NCI-H1092 (cell line): ENCODE results near the gene SPSB3.
"Not testable (repeated sequence)": the region's sequence is repeated elsewhere in the genome, so short reads cannot be mapped to it uniquely, and the experiment has no call there.

ENCODE experiments used
- DNase-seq: peaks from one replicate; lab custom pipeline; 2025; lab: John Stamatoyannopoulos, UW

Gene SPSB3

DNA sequence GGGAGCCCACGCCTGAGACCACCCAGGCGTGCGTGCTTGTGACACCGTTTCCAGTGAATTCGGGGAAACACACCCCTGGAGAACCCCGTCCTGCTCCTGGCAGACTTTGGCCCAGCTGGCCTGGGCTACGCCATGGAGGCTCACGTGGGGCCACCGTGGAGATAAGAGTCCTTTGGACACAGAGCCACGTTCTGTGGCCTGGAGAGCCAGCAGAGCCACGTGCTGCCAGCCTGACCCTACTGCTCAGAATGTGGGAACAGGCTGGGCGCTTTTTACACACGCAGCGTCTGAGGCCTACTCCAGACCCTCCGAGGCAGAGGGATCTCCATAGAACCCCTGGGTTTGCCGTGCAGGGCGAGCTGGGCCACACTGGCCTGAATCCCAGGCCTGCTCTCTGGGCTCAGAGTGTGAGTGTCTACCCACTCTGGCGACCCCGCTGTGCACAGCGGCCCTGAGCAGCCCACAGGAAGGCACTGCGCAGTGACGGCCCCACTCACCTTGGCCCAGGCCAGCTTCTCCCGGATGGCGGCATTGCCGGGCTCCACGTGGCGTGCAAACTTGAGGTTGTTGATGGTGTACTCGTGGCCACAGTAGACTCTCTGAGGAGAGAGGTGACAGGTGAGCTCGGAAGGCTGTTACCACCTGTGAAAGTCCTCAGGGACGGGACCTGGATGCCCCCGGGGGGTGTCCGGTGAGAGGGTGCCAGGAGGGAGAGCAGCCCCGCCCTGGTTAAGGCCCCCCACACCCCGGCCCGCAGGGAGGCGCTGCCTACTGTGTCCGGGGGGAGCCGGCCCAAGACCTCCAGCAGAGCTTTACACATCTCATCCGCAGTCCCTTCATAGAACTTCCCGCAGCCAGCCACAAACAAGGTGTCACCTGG, 34.3 kb upstream of the SPSB3 start:
- DNase-seq: no peak

DNA sequence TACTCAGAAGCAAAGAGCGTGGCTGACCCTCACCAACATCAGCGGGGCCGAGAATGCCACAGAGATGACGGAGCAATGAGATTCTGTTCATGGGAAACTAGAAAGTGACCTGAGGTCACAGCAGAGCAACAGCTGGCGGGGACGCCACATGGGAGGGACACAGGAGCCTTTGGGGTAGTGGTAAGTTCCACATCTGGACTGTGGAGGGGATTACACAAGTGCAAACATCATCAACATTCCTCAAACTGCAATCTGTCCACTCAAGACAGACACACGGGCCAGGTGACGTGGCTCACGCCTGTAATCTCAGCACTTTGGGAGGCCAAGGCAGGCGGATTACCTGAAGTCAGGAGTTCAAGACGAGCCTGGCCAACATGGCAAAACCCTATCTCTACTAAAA, 33.1 kb upstream of the SPSB3 start:
- no peak for DNase-seq

DNA sequence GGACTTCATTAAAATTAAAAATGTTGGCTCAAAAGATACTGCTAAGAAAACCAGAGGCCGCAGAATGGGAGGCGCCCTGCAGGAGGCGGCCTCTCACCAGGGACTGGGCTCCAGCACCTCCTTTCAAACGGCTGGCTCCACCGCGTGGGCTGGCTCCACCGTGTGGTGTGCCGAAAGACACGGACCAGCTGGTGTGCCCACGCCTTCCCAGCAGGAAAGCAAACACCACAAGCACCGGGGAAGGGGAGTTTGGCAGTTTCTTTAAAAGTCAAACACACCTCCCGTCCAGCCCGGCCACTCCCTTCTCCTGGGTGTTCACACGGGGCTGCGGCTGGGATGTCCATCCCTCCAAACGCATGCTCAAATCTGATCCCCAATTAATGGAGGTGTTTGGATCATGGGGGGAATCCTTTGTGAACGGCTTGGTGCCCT, 30.4 kb upstream of the SPSB3 start:
- peak; percentile 64 for DNase-seq

DNA sequence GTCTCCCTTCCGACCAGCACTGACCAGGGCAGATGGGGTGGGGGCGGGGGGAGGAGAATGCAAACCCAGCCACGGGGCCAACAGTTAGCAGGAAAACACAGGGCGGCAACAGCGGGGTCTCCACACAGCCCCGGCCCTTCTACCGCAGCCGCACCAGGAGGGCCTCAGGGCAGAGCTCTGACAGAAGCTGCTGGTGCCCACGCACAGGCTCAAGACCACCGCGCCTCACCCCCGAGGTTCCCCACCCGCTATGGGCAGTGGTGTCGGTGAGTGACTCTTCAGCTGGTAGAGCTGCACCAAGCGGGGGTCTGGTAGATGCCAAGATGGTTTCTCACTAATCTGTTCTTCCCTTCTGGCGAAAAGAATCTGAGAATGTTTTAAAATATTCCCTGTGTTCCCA, 28.2 kb upstream of the SPSB3 start:
- no peak for DNase-seq

DNA sequence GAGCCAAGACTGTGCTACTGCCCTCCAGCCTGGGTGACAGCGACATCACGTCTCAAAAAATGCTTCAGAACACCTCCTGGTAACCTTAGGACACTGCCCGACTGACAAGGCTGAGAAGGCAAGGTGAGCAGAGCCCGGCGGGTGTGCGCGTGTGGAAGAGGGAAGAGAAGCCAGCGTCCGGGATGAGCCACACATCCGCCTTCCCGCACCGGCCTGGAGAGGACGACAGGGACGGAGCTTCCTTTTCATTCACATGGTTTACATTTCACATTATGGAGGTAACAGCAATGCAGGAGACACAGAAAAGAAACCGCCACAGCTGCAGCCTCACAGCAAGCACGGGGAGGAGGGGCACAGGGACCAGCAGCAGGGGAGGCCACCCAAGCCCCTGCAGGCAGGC, 27.7 kb upstream of the SPSB3 start:
- no peak for DNase-seq

DNA sequence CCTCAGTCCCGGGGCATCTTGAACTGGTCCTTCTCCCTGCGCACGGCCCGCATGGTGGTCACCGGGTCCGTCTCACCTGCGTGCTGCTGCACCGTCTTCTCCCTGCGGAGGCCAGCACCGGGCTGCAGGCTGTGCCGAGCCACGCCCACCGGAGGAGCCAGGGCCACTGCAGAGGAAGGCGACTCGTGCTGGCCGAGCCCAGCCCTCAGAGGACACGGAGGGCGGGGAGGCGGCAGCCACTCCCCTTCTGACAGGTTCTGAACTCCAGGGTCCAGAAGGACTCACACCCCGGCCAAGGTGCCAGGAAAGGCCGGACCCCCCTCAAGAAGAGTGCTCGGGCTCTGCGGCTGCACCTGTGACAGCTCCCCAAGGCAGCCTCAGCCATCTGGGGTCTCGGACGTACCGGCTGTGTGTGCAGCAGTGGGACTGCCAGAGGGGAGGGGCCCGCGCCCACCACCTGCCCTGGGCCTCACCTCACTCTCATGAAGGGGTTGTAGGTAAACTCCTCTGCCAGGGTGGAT, 27.0 kb upstream of the SPSB3 start:
- no peak for DNase-seq

DNA sequence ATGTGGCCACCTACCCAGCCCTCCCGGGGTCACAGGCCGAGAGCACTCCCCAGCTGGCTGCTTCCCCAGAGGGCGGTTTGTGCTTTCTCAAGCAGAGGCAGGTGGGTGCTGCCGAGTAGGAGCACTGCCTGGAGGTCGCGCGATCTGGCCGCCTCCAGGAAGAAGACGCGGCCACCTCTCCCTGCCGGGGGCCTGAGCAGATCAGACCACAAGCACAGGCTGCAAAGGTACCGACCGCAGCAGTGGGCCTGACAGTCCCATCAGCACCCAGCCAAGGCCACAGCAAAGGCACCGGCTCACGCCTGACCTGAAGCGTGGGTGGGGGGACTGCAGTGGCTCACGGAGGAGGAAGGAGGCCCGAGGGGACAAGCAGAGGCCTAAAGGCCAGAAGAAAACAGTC, 26.3 kb upstream of the SPSB3 start:
- DNase-seq: no peak

DNA sequence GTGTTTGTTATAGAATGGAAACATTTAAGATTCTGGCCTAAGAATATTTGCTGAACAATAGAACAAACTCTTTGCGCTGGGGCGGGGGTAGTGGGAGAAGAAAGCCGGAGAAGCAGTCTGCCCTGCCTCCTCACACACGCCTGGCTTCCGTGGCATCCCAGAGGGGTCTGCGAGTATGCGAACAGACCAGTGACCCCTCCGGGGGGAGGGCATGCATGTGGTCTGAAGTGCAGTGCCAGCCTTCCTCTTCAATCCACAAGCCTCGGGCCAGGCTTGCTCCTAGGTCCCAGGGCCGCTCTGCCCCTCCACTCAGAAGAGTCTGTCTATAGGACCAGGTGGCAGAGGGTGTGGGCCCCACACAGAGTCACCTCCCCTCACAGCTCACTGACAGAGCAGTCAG, 25.3 kb upstream of the SPSB3 start:
- DNase-seq: no peak

DNA sequence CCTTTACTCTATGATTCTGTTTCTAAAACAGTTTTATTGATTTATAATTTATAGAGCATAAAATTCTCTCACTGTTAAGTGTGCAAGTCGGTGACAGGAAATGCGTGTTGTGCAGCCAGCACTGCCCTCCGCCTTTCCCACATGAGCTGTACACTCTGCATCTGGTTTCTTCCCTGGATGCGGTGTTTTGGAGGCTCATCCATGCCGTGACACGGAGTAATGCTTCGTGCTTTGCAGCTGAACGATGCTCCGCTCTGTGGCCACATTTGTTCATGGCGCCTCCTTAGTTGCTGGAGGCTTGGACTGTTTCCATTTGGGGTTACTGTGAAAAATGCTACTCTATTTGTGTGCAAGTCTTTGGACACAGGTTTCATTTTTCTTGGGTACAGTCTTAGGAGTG, 18.3 kb upstream of the SPSB3 start:
- no peak for DNase-seq

DNA sequence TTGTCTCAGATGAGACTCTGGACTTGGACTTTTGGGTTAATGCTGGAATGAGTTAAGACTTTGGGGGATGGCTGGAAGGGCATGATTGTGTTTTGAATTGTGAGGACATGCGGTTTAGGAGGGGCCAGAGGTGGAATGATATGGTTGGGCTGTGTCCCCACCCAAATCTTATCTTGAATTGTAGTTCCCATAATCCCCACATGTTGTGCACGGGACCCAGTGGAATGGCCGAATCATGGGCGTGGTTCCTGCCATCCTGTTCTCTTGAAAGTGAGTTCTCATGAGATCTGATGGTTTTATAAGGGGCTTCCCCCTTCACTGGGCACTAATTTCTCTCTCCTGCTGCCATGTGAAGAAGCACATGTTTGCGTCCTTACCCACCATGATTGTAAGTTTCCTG, 16.9 kb upstream of the SPSB3 start:
- not testable (repeated sequence) for DNase-seq

DNA sequence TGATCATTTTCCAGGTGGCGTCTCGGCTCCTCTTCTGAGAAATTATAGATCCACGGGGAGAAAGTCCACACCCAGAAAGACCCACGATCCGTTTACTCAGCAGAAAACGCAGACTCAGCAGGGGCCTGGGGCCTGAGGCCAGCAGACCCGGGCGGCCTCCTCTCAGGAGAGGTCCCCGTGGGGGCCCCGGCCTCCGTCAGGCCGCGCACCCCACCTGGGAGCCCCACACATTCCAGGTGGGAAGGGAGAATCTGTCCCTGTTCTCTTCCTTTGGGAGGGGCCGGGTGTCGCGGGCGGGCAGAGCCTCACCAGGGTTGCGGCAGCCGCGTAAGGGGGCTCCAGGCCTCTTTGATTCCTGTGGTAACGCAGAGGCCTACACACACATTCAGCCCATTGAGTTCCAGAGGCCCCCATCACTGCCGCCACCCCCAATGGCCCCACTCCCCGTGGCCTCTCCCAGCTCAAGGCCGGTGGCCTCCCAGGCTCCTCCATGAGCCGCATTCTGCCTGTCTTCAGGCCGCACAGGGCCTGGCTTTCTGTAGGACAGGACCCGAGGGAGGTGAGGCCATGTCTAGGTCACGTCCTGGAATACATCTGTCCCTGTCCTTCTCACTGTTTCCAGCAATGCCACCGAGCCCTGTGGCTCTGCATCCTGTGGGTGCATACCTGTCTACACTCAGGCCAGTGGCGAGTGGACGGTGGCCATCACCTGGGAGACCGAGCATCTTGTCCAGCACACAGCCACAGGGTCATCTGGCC, 12.7 kb upstream of the SPSB3 start:
- DNase-seq: no peak

DNA sequence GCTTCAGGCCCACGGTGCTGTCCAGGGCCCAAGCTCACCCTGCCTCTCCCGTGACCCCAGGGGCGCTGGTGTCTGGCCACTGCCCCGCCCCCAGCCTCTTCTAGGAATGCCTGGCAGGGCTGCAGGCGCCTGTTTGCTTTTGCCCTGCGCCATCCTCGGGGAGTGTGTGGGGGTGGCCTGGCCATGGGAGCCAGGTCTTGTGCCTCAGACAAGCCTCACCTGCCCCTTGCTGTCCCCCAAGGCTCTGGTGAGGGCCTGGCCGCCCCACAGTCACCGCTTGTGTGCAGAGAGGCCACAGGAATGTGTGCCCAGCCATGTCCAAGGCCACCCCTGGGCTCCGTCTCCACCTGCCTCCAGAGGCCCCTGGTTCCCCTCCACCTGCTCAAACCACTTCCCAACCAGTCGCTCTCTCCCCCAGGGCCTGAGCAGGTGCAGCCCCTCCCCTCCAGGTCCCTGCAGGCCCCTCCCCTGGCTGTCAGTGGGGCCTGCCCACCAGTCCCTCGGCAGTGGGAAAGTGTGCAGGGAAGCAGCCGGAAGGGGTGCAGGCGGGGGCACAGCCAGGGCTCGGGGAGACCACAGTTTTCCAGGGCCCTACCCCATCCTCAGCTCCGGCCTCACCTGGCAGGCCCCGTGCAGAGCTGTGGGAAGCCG, 12.0 kb upstream of the SPSB3 start:
- DNase-seq: no peak

DNA sequence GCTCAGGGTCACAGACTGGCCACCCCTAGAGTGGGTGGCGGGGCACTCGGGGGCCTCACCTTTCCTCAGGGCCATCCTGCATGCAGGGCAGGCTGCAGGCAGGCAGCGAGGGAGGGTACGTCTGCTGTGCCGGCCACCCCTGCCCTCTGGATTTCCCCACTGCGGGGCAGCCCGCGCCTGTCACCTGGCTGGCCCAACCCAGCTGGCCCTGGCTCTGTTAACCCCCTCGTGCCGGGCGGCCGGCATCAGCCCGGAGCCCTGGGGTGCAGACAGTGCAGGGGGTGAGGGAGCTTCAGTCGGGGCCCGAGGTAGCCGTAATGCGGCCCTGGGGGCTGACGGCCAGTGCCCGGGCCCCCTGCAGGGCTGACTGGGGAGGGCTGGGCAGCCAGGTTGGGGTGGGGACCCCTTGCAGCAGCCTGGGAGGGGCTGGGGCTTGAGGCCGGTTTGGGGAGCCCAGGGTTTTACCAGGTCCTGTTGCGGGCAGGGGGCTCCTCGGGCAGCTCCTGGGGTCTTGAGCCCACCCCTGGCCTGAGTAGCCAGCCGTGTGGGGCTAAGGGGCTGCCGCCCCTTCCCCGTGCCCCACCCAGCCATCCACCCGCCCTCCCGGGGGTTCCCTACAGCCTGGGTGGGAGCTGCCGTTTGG, 11.3 kb upstream of the SPSB3 start, which contains the start of gene IGFALS:
Gene IGFALS, minus strand, starts transcription at position 128 of the 643 bp plus-strand sequence. Its CDS starts 53 bp downstream, at position 75.
- no peak for DNase-seq

DNA sequence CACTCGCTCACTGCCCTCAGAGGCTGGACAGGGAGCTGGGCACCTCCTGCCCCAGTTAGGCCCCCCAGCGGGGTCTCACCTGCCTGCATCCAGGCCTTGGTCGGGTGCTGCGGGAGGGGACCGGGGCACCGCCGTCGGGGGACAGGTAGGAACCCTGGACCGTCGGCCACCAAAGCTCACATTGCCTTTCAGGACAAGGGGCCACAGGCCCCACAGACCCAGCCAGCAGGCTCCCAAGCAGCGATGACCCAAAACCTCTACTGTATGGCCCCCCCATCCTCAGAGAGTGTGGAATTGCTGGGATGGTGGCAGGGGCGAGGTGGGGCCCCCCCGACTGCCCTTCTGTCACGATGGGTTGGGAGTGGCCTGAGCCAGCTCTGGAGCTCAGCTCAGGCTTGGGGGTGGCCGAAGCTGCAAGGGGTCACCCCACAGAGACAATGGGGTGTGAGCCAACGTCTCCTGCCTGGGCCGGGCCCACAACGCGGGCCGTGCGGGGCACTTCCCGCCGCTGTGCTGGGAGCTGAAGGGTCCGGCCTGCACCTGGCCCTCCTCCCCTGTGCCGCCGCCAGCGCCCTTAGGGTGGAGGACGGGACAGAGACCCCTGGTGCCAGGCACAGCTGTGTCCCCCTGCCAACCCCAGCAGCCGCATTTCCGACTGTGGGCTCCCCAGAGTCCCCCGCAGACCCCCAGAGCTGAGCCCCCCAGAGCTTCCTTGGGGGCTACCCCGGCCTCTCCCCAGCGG, 10.6 kb upstream of the SPSB3 start:
- no peak for DNase-seq

DNA sequence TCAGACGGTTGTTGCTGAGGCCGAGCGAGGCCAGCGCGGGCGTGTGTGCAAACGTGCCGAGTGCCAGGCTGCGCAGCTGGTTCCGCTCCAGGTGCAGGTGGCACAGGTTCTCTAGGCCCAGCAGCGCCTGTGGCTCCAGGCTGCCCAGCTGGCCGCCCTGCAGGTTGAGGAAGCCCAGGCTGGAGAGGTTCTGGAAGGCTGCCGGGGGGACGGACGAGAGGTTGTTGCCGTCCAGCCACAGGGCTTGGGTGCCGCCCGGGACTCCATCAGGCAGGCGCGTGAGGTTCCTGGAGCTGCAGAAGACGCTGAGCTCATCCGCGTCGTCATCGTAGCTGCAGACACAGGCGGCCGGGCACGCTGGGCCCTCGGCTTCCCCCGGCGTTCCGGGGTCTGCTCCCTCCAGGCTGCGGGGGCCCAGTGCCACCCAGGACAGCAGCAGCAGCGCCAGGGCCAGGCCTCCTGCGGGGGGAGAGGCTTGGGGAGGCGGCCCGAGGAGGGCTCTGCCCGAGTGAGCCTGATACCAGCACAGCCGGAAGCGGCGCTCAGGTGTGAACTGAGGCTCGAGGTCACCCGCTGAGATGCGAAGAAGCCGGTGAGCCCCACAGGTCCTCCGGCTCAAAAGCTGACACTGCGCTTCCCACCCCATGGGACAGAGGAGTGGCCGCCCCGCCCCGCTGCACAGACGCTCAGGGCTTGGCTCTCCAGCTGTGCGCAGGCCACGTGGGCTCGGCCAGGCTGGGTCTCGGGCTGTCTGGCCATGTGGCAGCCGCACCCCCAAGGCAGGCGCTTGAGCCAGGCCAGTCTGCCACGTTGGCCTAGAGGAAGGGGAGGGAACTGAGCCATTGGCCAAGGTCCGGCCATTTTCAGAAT, 9.8 kb upstream of the SPSB3 start:
- DNase-seq: no peak

DNA sequence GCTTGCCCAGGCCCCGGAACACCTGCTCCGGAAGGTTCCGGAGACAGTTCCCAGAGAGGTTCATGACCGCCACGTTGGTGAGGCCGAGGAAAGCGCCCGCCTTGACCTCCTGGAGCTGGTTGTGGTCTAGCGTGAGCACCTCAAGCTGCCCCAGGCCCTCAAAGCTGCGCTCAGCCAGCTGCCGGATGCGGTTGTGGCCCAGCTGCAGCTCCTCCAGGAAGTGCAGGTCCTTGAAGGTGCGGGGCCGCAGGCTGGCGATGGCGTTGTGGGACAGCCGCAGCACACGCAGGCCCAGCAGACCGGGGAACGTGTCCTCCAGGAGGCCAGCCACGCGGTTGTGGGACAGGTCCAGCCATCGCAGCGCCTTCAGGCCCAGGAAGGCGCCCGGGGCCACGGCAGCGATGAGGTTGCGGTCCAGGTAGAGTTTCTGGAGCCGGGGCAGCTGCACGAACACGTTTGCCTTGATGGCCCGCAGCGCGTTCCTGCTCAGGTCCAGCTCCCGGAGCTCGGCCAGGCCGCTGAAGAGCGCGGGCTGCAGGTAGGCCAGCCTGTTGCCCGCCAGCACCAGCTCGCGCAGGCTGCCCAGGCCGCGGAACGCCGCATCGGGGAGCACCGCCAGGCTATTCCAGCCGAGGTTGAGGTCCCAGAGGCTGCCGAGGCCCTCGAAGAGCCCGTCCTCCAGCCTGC, 9.0 kb upstream of the SPSB3 start:
- DNase-seq: no peak

DNA sequence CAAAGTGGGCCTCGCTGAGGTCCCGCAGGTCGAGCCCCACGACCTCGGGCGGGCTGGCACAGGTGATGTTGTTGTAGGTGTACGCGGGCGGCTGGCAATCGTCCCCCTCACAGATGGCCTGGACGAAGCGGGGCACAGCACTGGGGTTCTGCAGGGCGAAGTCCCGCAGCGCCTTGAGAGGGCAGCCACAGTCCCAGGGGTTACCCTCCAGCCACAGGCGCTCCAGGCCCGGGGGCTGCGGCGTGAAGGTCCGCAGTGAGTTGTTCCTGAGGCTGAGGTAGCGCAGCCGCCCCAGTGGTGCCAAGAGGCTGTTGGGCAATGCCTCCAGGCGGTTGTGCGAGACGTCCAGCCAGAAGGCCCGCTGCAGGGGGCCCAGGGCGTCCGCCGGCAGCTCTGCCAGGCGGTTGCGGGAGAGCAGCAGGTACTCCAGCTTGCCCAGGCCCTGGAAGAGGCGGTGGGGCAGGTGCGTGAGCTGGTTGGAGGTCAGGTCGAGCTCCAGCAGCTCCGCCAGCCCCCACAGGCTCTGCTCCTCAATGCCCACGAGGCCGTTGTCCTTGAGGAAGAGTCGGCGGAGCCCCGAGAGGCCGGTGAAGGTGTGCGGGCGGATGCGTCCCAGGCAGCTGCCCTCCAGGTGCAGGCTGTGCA, 8.4 kb upstream of the SPSB3 start:
- no peak for DNase-seq

DNA sequence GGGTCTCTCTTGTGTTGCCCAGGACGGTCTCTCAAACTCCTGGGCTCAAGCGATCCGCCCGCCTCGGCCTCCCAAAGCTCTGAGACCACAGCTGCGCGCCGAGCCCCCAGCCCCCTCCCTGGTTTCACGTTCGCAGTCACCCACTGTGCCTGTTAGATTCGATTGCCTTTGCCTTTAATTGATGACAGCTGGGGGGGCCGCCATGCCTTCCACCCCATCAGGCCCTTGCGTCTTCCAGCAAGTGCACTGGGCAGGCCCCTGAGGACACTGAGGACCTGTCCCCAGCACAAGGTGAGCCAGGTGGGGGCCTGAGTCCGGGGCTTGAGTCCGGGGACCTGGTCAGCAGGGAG, 7.9 kb upstream of the SPSB3 start:
- no peak for DNase-seq

DNA sequence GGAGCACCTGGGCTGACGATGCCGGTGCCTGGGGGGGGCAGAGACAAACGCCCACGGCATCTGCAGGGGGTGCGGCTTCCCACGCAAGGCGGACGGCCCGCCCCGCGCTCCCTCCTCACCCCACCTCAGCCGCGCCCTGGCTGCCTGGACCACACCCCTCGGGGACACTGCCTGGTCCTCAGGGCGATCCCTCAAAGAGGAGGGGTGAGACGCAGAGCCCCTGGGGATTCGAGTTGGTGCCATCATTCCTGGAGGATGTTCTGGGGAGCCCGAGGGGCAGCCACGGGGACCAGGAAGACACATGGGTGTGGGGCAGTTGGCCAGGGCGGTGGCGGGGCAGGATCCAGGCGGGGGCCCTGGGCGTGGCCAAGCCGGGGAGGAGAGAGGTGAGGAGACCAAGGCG, 7.3 kb upstream of the SPSB3 start:
- DNase-seq: no peak
